Cardiac muscle cell (in vitro differentiated cells and primary cell): ENCODE results near the gene SLC35B4. TPM values are rescaled to one million over a fixed set of nuclear protein-coding genes. Genes with fewer than 3 reads are reported as not detected.

ENCODE experiments used
- DNase-seq, 2 donors: peaks; one replicate each; pipeline versions ENCODE4 v3.0.0 to v3.0.0-alpha.2; 2010 to 2017; ENCODE audit warnings: low read depth in 1 of 2, low spot score in 1 of 2
- H3K27ac ChIP-seq: fragments of 200-600 bp; sonication (generic); 2 replicates; pipeline ENCODE4 v1.5.1; 2016
- H3K27me3 ChIP-seq: fragments of 200-600 bp; sonication (generic); 2 replicates; pipeline ENCODE4 v1.6.0; 2016; ENCODE audit warnings: control low read depth
- H3K36me3 ChIP-seq: fragments of 200-600 bp; sonication (generic); 2 replicates; pipeline ENCODE4 v1.5.1; 2016; ENCODE audit warnings: control low read depth
- H3K4me1 ChIP-seq: fragments of 200-600 bp; sonication (generic); 2 replicates; pipeline ENCODE4 v1.8.1; 2017; ENCODE audit warnings: low read depth, mild to moderate bottlenecking, mixed run types
- H3K4me3 ChIP-seq: fragments of 200-600 bp; sonication (generic); 2 replicates; pipeline ENCODE4 v1.5.1; 2016; ENCODE audit warnings: mild to moderate bottlenecking
- H3K9me3 ChIP-seq: fragments of 200-600 bp; sonication (generic); 2 replicates; pipeline ENCODE4 v1.5.1; 2017; ENCODE audit warnings: low read depth, mild to moderate bottlenecking, control low read depth
- polyA plus RNA-seq: library from polyadenylated mRNA; unstranded; fragments of >200 nt; fragmentation: Nextera tagmentation; extraction: Ambion mirVana; gene quantifications from 2 replicates; pipeline ENCODE4 v1.2.1, GENCODE V29; 2016
- total RNA-seq: library from RNA; depleted of rRNA; stranded (reverse); fragments of >200 nt; gene quantifications from 2 replicates; pipeline ENCODE4 v1.2.3, GENCODE V29; 2016
- TF ChIP-seq, protein P1 (sequence below): IDR thresholded peaks from 2 replicates; pipeline ENCODE4 v1.5.1; 2012; ENCODE audit warnings: low read depth, mild to moderate bottlenecking, low read length

Gene SLC35B4
- total and polyA plus RNA-seq, 2 experiments from 2014 or later: 7.1 to 16.8 TPM

DNA sequence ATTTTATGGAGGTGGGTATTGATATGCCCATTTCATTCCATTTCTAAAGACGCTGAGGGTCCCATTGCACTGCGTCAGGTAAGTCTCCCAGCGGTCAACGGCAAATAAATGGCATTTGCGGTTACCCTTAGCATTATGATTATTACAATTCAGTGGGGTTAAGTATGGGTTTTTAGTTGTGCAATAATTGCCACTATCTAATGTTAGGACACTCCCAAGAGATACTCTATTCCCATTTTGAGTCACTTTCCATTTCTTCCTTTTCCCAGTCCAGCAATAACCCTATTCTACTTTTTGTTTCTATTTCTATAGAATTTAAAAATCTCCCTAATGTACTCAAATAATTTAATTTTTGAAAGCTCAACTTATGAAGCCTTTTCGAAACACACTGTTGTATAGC is 4.0 kb downstream of the SLC35B4 start:
- H3K36me3 ChIP-seq: no peaks in the 10 kb centered on the region
- TF ChIP-seq, protein P1, sequence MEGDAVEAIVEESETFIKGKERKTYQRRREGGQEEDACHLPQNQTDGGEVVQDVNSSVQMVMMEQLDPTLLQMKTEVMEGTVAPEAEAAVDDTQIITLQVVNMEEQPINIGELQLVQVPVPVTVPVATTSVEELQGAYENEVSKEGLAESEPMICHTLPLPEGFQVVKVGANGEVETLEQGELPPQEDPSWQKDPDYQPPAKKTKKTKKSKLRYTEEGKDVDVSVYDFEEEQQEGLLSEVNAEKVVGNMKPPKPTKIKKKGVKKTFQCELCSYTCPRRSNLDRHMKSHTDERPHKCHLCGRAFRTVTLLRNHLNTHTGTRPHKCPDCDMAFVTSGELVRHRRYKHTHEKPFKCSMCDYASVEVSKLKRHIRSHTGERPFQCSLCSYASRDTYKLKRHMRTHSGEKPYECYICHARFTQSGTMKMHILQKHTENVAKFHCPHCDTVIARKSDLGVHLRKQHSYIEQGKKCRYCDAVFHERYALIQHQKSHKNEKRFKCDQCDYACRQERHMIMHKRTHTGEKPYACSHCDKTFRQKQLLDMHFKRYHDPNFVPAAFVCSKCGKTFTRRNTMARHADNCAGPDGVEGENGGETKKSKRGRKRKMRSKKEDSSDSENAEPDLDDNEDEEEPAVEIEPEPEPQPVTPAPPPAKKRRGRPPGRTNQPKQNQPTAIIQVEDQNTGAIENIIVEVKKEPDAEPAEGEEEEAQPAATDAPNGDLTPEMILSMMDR: no peak
- H3K9me3 ChIP-seq: no peaks in the 10 kb centered on the region
- H3K27me3 ChIP-seq: no peaks in the 10 kb centered on the region
- no peak for DNase-seq
- no peak overlapping the region for H3K27ac ChIP-seq
- H3K4me1 ChIP-seq: no peaks in the 10 kb centered on the region
- H3K4me3 ChIP-seq: no peak overlapping the region

- DNase-seq: no peak
- no peaks in the 10 kb centered on the region for H3K9me3 ChIP-seq
- H3K27ac ChIP-seq: no peak overlapping the region
- no peaks in the 10 kb centered on the region for H3K36me3 ChIP-seq
- no peak overlapping the region for H3K4me3 ChIP-seq
- no peaks in the 10 kb centered on the region for H3K27me3 ChIP-seq
- H3K4me1 ChIP-seq: no peaks in the 10 kb centered on the region
- TF ChIP-seq, protein P1: no peak
Observed at GRCh38 chr7:134311807-134312206, 4.9 kb downstream of the SLC35B4 start.

GRCh38 chr7:134308548-134308947 is 8.2 kb downstream of the SLC35B4 start:
- H3K36me3 ChIP-seq: peaks cover 14% of the 10 kb centered on the region
- no peak for DNase-seq
- no peak overlapping the region for H3K27ac ChIP-seq
- no peaks in the 10 kb centered on the region for H3K27me3 ChIP-seq
- TF ChIP-seq, protein P1: no peak
- H3K9me3 ChIP-seq: no peaks in the 10 kb centered on the region
- H3K4me1 ChIP-seq: no peaks in the 10 kb centered on the region
- no peak overlapping the region for H3K4me3 ChIP-seq

DNA sequence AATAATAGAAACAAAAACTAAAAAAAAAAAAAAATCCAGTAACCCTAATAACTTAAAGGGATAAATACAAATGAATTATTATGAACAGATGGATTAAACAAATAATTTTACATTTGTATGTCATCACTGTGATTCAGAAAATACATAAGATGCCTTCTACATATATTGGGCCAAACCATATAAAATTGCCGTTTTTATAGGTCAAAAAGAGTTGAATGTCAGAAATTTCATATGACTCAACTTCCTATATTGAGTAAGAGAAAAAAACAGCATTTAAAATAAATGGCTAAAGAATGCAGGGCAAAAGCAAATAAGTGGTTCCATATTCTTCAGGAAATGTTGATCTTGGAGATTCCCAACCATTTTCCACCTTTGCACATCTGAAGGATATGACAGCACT is 9.4 kb downstream of the SLC35B4 start:
- H3K27ac ChIP-seq: no peak overlapping the region
- peak in 1 of 2 donors; percentile 57 for DNase-seq
- no peaks in the 10 kb centered on the region for H3K9me3 ChIP-seq

DNA sequence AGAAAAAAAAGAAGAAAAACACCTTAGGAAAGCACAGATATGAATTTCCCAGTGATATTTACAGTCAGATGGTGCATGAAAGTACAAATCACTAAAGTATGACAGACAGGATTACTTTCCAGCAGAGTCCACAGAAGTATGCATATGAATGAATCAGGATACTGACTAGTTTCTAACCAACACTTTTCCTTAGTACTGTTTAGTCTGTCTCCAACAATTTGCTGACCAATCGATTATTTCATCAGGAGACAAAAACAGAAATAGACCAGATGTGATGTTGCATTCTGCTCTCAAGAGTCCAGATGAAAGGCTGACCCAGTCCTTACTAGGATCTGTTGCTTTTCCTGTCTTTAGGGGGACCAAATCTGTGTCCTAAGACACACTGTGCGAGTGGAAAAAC is 14.6 kb downstream of the SLC35B4 start:
- Histone ChIP-seq H3K9me3 (no peaks in the 10 kb centered on the region), H3K27ac (no peak overlapping the region), H3K27me3 (no peaks in the 10 kb centered on the region), H3K4me1 (no peaks in the 10 kb centered on the region), H3K36me3 (peaks cover 58% of the 10 kb centered on the region), H3K4me3 (no peak overlapping the region)
- DNase-seq: no peak
- TF ChIP-seq, protein P1: no peak

More for the DNA sequence above, 9.4 kb downstream of the SLC35B4 start:
- Histone ChIP-seq H3K27me3 (no peaks in the 10 kb centered on the region), H3K36me3 (peaks cover 17% of the 10 kb centered on the region), H3K4me1 (no peaks in the 10 kb centered on the region), H3K4me3 (no peak overlapping the region)
- TF ChIP-seq, protein P1: no peak

- H3K36me3 ChIP-seq: peaks cover 63% of the 10 kb centered on the region
- H3K27ac ChIP-seq: no peak overlapping the region
- H3K4me1 ChIP-seq: no peaks in the 10 kb centered on the region
- no peak for DNase-seq
- TF ChIP-seq, protein P1: no peak
- H3K27me3 ChIP-seq: no peaks in the 10 kb centered on the region
- H3K4me3 ChIP-seq: no peak overlapping the region
- no peaks in the 10 kb centered on the region for H3K9me3 ChIP-seq
Observed at GRCh38 chr7:134301592-134301991, 15.1 kb downstream of the SLC35B4 start.
